Activated T-cell treated with anti-CD3 and anti-CD28 coated beads, Interleukin-2, amount 50 U/mL, for 4 hours (primary cell): ENCODE results near the gene NCAPD3. TPM values are rescaled to one million over a fixed set of nuclear protein-coding genes. Genes with fewer than 3 reads are reported as not detected.

Experiments
- ATAC-seq, 2 donors: fragments of 200-7000 bp; cut with Tn5 transposase; one replicate each; pipeline ENCODE4 v1.10.0; 2021
- DNase-seq: peaks from one replicate; pipeline ENCODE4 v3.0.0-alpha.2; 2020
- H3K27me3 Mint-ChIP-seq: one replicate; pipeline ENCODE4 v1.8.0; 2021; ENCODE audit warnings: low read depth, mixed read lengths
- H3K36me3 Mint-ChIP-seq: one replicate; pipeline ENCODE4 v1.8.0; 2022; ENCODE audit warnings: mixed read lengths; ENCODE audit not compliant: insufficient read depth
- H3K4me1 Mint-ChIP-seq: one replicate; pipeline ENCODE4 v1.8.0; 2021; ENCODE audit warnings: low read depth, mixed read lengths
- H3K4me3 Mint-ChIP-seq: one replicate; pipeline ENCODE4 v1.8.0; 2021; ENCODE audit warnings: mild to moderate bottlenecking, moderate library complexity, mixed read lengths
- H3K9me3 Mint-ChIP-seq: one replicate; pipeline ENCODE4 v1.8.0; 2021; ENCODE audit warnings: mixed read lengths
- total RNA-seq, 3 donors: library from RNA; stranded (reverse); gene quantifications; one replicate each; pipeline ENCODE4 v1.2.1, GENCODE V29; 2021

NCAPD3 gene
- total RNA-seq, 3 donors from 2014 or later: 54.1 to 67.2 (median 56.8) TPM

DNA sequence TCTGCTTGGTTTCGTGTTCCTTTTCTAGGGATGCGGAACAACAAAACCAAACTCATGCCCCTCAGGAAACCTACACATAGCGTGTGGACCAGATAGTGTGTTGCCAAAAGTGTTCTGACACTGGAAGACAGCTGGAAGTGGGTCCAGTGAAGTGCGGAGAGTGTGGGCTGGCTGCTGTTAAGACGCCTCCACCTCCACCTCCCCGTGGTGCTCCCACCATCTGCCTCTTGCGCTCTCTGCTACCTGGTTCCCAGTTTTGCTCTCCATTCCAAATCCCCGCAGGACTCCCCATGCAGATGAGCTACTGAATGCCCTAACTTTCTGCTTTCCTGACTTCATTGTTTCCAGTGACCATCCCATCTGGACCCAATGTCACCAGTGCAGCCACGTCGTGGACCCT, 51.8 kb downstream of the NCAPD3 start:
- Mint-ChIP-seq H3K36me3 (peaks cover 39% of the 10 kb centered on the region), H3K4me1 (no peaks in the 10 kb centered on the region)

DNA sequence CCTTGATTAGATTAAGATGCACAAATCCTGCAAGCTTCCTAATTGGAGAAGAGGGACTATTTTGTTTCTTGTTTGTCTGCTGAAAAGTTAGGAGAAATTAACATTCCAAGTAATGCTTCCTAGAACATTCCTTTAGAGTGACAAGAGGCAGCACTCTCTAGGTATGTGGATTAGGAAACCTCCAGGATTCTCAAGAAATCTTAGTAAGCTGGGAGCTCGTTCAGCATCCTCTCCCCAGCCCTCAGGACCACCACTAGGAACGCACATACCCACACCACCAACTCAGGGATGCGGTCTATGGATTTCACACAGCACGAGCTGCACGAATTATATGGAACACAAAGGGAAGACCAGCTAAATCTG, 52.9 kb downstream of the NCAPD3 start:
- no peak overlapping the region for H3K4me3 Mint-ChIP-seq
- DNase-seq (no peak), ATAC-seq (no peak)
- H3K9me3 Mint-ChIP-seq: no peaks in the 10 kb centered on the region
- H3K36me3 Mint-ChIP-seq: peaks cover 29% of the 10 kb centered on the region
- no peaks in the 10 kb centered on the region for H3K27me3 Mint-ChIP-seq
- no peaks in the 10 kb centered on the region for H3K4me1 Mint-ChIP-seq

More for the DNA sequence above, 51.8 kb downstream of the NCAPD3 start:
- Mint-ChIP-seq H3K4me3 (no peak overlapping the region), H3K27me3 (no peaks in the 10 kb centered on the region), H3K9me3 (no peaks in the 10 kb centered on the region)
- no peak for ATAC-seq
- DNase-seq: no peak

DNA sequence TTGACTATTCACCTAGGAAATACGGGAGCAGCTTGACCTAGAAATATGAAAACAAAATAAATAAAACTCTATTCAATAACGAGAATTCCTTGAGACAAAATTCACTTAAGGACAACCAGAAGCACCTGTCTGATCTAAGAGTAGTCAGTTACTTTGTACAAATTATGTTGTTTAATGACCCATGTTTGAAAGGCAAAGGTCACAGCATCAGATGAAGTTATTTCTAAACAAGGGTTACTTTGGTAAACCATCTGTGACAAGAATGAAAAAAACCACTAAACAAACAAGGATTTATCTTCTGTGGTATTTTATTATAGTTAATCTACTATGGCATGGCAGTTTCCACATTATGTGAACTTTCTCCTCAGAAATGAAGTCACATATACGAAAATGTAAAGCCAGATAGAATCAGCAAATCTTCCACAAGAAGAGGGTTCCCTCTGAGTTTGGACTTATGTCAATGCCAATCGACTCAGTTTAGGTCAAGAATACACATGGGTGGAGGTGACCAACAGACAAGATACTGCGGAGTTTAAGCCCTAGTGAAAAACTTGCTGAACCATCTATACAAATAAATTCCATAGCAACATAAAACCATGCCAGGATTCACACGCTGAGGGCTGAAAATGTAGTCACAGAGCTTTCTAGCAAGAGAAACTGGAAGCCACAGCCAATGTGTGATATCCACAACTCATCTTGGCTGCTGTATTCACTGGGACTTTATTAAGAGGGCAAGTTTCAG, 53.4 kb downstream of the NCAPD3 start:
- ATAC-seq: no peak
- Mint-ChIP-seq H3K36me3 (peaks cover 24% of the 10 kb centered on the region), H3K27me3 (no peaks in the 10 kb centered on the region), H3K4me3 (no peak overlapping the region), H3K4me1 (no peaks in the 10 kb centered on the region), H3K9me3 (no peaks in the 10 kb centered on the region)
- DNase-seq: no peak

DNA sequence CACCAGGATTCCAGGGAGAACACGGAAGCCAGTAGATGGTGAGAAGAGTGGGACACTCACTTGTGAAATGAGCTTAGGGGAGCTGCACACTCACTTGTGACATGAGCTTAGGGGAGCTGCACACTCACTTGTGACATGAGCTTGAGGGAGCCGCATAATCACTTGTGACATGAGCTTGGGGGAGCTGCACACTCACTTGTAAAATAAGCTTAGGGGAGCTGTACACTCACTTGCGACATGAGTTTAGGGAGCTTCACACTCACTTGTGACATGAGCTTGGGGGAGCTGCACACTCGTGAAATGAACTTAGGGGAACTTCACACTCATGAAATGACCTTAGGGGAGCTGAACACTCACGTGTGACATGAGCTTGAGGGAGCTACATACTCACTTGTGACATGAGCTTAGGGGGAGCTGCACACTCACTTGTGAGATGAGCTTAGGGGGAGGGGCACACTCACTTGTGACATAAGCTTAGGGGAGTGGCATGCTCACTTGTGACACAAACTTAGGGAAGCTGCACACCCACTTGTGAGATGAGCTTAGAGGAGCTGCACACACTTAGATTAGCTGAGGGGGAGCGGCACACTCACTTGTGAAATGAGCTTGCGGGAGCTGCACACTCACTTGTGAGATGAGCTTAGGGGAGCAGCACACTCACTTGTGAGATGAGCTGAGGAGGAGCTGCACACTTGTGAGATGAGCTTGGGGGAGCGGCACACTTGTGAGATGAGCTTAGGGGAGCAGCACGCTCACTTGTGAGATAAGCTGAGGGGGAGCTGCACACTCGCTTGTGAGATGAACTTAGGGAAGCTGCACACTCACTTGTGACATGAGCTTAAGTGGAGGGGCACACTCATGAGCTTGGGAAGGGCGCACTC, 59.0 kb downstream of the NCAPD3 start:
- Mint-ChIP-seq H3K4me1 (no peaks in the 10 kb centered on the region), H3K4me3 (no peak overlapping the region), H3K27me3 (no peaks in the 10 kb centered on the region), H3K36me3 (peaks cover 41% of the 10 kb centered on the region), H3K9me3 (no peaks in the 10 kb centered on the region)
- no peak for DNase-seq
- ATAC-seq: no peak

DNA sequence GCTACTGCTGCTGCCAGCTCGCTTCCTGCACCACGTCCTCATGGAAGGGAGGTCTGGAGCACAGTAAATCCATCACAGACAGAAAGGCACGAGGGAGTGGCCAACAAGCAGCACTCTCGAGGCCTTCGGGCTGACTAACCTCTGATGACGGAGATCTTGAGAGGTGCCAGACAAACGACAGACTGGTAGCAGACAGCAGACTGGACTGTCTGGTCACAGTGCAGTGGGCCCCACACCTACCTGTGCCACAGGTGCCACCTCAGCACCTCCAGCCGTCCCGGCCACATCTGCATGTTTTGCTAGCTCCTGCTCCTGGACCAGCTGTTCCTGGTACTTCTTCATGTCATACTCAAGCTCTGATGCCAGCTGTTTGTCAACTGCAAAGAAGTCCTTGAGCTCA, 64.1 kb downstream of the NCAPD3 start:
- Mint-ChIP-seq H3K9me3 (no peaks in the 10 kb centered on the region), H3K36me3 (peaks cover 67% of the 10 kb centered on the region), H3K4me3 (no peak overlapping the region), H3K27me3 (no peaks in the 10 kb centered on the region), H3K4me1 (no peaks in the 10 kb centered on the region)
- no peak for DNase-seq
- ATAC-seq: no peak

DNA sequence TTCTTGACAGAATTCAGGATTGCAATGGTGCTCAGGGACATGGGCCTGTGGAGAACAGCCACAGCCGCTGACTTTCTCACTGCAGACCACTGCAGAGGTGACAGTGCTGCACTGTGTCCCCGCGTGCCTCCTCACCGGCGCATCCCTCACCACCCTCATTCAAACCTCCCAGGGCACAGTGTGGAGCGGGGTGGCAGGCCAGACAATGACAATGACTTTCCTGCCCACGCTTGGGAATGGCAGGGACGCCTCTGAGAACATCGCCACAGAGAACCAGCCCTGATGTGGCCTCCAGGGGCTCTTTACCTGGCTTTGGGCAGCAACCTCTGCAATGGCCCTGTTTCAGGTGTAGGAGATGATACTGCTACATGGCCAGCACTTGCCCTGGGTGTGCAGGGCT, 65.7 kb downstream of the NCAPD3 start:
- no peak for ATAC-seq
- peaks cover 62% of the 10 kb centered on the region for H3K36me3 Mint-ChIP-seq
- no peak overlapping the region for H3K4me3 Mint-ChIP-seq
- H3K9me3 Mint-ChIP-seq: no peaks in the 10 kb centered on the region
- no peak for DNase-seq
- H3K4me1 Mint-ChIP-seq: no peaks in the 10 kb centered on the region
- H3K27me3 Mint-ChIP-seq: no peaks in the 10 kb centered on the region

DNA sequence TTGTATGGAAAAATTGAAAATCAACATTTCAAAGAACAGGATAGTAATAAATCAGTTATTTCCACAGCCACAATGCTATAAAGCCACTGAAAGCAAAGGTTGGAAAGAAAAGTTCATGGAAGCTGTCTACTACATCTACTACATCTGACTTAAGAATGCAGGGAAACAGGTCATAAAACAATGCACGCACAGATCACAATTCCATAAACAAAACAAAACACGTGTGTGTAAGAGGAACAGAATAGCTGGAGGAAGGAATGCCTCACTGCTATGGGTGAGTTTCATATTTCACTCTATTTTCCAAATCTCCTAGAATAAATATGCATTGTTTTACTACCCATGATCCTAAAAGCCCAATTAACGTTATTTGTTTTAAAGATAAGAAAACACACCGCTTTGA, 66.3 kb downstream of the NCAPD3 start:
- ATAC-seq: no peak
- Mint-ChIP-seq H3K9me3 (no peaks in the 10 kb centered on the region), H3K4me3 (no peak overlapping the region), H3K4me1 (no peaks in the 10 kb centered on the region), H3K27me3 (no peaks in the 10 kb centered on the region), H3K36me3 (peaks cover 57% of the 10 kb centered on the region)
- no peak for DNase-seq

DNA sequence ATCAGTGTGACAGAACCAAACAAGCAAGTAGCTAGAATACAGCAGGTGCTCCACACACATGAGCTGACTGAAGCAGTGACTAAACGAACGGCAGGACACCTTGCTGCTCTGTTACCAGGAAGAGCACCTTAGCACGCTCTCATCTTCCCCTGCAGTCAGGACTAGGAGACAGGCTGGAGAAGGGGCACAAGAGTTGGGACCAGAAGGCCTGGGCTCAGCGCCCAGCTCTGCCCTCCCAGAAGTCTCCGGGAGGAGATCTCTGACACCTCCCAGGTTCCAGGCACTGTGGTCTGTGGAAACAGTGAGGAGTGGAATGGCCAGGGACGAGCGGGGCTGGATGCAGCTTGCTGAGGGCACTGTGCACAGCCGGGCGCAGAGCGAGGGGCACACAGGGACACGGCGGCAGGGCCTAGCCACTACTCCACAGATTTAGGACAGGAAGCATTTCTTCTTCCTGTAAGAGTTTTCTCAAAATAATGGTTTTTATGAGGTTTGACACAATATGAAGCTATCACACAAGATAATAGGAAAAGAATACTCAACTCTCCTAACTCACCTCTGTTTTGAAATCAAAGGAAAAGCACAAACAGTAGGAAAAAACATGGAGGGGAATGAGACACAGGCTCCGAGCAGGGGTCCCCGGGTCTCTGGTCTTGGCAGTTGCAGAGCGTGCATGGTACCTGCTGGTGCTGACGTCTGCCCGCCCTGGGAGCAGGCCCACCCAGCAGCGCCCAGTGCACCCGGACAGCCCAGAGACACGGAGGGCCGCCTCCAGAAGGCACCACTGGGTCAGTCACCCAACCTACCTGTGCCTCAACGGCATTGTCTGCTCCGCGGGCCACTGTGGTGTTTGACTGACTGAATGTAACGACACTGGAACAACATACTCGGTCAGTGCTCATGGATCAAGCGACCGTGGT, 67.6 kb downstream of the NCAPD3 start:
- DNase-seq (no peak), ATAC-seq (no peak)
- Mint-ChIP-seq H3K9me3 (no peaks in the 10 kb centered on the region), H3K27me3 (no peaks in the 10 kb centered on the region), H3K4me3 (no peak overlapping the region), H3K36me3 (peaks cover 54% of the 10 kb centered on the region), H3K4me1 (no peaks in the 10 kb centered on the region)

DNA sequence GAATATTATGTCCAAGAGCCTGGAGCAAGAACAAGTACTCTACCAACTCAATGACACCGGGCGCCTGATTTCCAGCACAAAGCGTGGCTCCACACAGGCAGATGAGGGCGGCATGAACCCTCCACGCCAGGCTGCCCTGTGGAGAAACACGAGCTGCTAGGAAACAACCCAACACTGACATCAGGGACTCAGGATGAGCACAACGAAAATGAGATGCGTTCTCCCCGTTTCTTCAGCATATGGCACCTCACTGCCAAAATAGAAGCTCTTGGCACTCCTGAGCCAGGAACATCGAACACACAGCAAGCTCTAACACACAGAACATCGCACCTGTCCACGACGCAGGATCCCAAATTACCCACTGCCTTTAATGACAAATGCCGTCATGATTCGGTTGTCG, 68.3 kb downstream of the NCAPD3 start:
- Mint-ChIP-seq H3K4me1 (no peaks in the 10 kb centered on the region), H3K27me3 (no peaks in the 10 kb centered on the region), H3K36me3 (peaks cover 53% of the 10 kb centered on the region), H3K9me3 (no peaks in the 10 kb centered on the region), H3K4me3 (no peak overlapping the region)
- no peak for DNase-seq
- ATAC-seq: no peak

DNA sequence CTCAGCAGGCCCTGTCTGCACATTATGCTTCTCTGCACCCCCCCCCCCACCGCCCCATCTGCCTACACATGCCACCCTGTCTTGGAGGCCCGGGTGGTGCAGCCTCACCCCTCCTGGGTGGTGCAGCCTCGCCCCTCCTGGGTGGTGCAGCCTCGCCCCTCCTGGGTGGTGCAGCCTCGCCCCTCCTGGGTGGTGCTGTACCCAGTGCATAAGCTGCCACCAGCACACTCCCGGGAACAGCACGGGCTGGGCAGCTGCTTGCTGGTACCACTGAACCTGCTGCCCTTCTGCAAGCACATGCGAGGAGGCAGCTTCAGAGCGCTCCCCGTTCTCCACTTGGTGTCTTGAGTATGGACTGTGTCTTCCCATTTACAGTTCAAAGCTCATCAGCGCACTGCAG, 69.3 kb downstream of the NCAPD3 start:
- ATAC-seq: no peak
- Mint-ChIP-seq H3K9me3 (no peaks in the 10 kb centered on the region), H3K36me3 (peaks cover 46% of the 10 kb centered on the region), H3K4me1 (no peaks in the 10 kb centered on the region), H3K4me3 (no peak overlapping the region), H3K27me3 (no peaks in the 10 kb centered on the region)
- DNase-seq: no peak

DNA sequence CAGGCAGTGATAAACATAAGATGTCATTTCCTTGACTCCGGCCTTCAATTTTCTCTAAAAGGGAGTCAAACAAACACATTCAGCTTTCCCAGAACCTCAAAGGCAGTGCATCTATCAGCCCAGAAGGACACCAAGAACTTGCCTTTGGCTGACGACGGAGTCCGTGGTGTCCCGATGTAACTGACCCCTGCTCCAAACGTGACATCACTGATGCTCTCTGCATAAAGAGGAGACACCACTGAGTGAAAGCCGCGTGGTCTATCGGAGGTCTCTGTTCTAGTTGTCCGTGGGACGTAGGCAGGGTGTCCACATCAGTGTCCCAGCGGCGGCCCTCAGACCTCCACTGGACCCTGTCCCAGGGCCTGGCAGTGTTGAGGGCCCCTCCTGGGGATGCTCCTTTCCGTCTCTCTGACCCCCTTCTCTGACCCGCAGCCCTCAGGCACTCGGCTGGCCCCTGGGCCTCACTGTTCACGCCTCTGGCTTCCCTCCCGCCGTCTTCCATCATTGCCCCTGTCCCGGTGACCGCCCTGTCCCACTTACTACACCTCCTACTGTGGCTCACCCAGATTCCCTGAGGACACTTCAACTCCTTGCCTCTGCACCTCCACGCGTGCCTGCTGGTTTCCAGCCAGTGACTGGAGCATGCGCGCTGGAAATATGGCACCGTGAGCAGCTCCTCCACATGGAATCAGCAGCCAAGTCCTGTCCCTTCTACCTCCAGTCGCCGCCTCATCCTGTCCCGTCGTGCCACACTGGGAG, 70.4 kb downstream of the NCAPD3 start:
- Mint-ChIP-seq H3K9me3 (no peaks in the 10 kb centered on the region), H3K36me3 (peaks cover 36% of the 10 kb centered on the region)

DNA sequence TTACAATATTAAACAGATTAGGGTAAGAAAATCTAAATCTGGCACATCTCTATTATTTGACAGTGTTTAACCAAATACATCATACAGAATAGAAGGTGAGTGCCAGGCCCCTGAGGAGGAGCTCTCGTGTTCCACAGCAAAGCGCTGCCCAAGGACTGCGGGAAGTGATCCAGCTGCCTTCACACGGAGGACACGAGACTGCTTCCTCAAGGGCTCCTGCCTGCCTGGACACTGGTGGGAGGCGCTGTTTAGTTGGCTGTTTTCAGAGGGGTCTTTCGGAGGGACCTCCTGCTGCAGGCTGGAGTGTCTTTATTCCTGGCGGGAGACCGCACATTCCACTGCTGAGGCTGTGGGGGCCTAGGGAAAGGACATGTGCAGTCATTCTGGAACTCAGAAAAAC, 71.1 kb downstream of the NCAPD3 start:
- Mint-ChIP-seq H3K4me3 (no peak overlapping the region), H3K36me3 (peaks cover 30% of the 10 kb centered on the region), H3K9me3 (no peaks in the 10 kb centered on the region), H3K4me1 (no peaks in the 10 kb centered on the region), H3K27me3 (no peaks in the 10 kb centered on the region)
- DNase-seq: no peak
- ATAC-seq: no peak

More for the DNA sequence above, 70.4 kb downstream of the NCAPD3 start:
- no peaks in the 10 kb centered on the region for H3K4me1 Mint-ChIP-seq
- H3K4me3 Mint-ChIP-seq: no peak overlapping the region
- H3K27me3 Mint-ChIP-seq: no peaks in the 10 kb centered on the region
- no peak for ATAC-seq
- DNase-seq: no peak

DNA sequence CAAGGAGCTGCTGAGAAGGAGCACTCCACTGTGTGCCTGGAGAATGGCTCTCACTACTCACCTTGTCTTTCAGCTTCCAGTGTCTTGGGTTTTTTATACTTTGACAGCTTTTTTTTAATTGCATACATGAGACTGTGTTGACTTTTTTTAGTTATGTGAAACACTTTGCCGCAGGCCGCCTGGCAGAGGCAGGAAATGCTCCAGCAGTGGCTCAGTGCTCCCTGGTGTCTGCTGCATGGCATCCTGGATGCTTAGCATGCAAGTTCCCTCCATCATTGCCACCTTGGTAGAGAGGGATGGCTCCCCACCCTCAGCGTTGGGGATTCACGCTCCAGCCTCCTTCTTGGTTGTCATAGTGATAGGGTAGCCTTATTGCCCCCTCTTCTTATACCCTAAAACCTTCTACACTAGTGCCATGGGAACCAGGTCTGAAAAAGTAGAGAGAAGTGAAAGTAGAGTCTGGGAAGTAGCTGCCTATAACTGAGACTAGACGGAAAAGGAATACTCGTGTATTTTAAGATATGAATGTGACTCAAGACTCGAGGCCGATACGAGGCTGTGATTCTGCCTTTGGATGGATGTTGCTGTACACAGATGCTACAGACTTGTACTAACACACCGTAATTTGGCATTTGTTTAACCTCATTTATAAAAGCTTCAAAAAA, 72.6 kb downstream of the NCAPD3 start:
- no peaks in the 10 kb centered on the region for H3K4me1 Mint-ChIP-seq
- no peaks in the 10 kb centered on the region for H3K27me3 Mint-ChIP-seq
- DNase-seq (no peak), ATAC-seq (no peak)
- no peak overlapping the region for H3K4me3 Mint-ChIP-seq
- no peaks in the 10 kb centered on the region for H3K9me3 Mint-ChIP-seq
- H3K36me3 Mint-ChIP-seq: peaks cover 23% of the 10 kb centered on the region
